BE2C (cell line): ENCODE results near the gene MKNK2.
A peak's percentile ranks its signal among the peaks of the same experiment; 100 is the strongest.

ENCODE experiments used
- DNase-seq: peaks from one replicate; pipeline ENCODE4 v3.0.0-alpha.2; 2020
- H3K27me3 ChIP-seq: fragments of 250-450 bp; sonication (Bioruptor Pico); 2 replicates; pipeline ENCODE4 v1.5.1; 2020; ENCODE audit warnings: mild to moderate bottlenecking
- H3K36me3 ChIP-seq: fragments of 250-450 bp; sonication (Bioruptor Pico); 2 replicates; pipeline ENCODE4 v1.5.1; 2020; ENCODE audit warnings: mild to moderate bottlenecking
- H3K4me1 ChIP-seq: fragments of 250-450 bp; sonication (Bioruptor Pico); 2 replicates; pipeline ENCODE4 v1.5.1; 2020
- H3K4me3 ChIP-seq: 2 replicates; pipeline ENCODE4 v1.5.1; 2011; ENCODE audit warnings: low read depth, low read length
- H3K9me3 ChIP-seq: fragments of 250-450 bp; sonication (Bioruptor Pico); 2 replicates; pipeline ENCODE4 v1.5.1; 2020
- CTCF ChIP-seq: IDR thresholded peaks from 2 replicates; pipeline ENCODE4 v1.5.1; 2012; ENCODE audit warnings: mild to moderate bottlenecking, low read depth, low read length

MKNK2 gene

GRCh38 chr19:2039089-2039958, 11.7 kb downstream of the MKNK2 start:
- Histone ChIP-seq H3K4me1 (peaks cover 23% of the 10 kb centered on the region), H3K36me3 (peaks cover 44% of the 10 kb centered on the region), H3K9me3 (no peaks in the 10 kb centered on the region), H3K4me3 (no peak overlapping the region), H3K27me3 (no peaks in the 10 kb centered on the region)
- peak; percentile 14 for DNase-seq
- TF ChIP-seq CTCF = no peak

- H3K36me3 ChIP-seq = peaks cover 43% of the 10 kb centered on the region
- peaks cover 23% of the 10 kb centered on the region for H3K4me1 ChIP-seq
- DNase-seq = no peak
- no peak for TF ChIP-seq CTCF
- H3K9me3 ChIP-seq = no peaks in the 10 kb centered on the region
- no peaks in the 10 kb centered on the region for H3K27me3 ChIP-seq
- H3K4me3 ChIP-seq = no peak overlapping the region
Observed at GRCh38 chr19:2038284-2039088, 12.6 kb downstream of the MKNK2 start.

- no peak for TF ChIP-seq CTCF
- no peak for DNase-seq
- Histone ChIP-seq H3K9me3 (no peaks in the 10 kb centered on the region), H3K36me3 (peaks cover 36% of the 10 kb centered on the region), H3K27me3 (no peaks in the 10 kb centered on the region), H3K4me3 (no peak overlapping the region), H3K4me1 (peaks cover 17% of the 10 kb centered on the region)
Observed at GRCh38 chr19:2037651-2038255, 13.3 kb downstream of the MKNK2 start.

GRCh38 chr19:2036424-2036823, 14.6 kb downstream of the MKNK2 start:
- no peaks in the 10 kb centered on the region for H3K9me3 ChIP-seq
- H3K36me3 ChIP-seq = peaks cover 25% of the 10 kb centered on the region
- H3K27me3 ChIP-seq = no peaks in the 10 kb centered on the region
- no peak overlapping the region for H3K4me3 ChIP-seq
- H3K4me1 ChIP-seq = peaks cover 14% of the 10 kb centered on the region
- TF ChIP-seq CTCF = no peak
- DNase-seq = no peak

- no peak for DNase-seq
- Histone ChIP-seq H3K27me3 (no peaks in the 10 kb centered on the region), H3K4me1 (peaks cover 7% of the 10 kb centered on the region), H3K36me3 (peaks cover 17% of the 10 kb centered on the region), H3K9me3 (no peaks in the 10 kb centered on the region), H3K4me3 (no peak overlapping the region)
- TF ChIP-seq CTCF = no peak
Observed at GRCh38 chr19:2035590-2035991, 15.5 kb downstream of the MKNK2 start.
